GM12878 (cell line): ENCODE data around the gene ZC3H8. TPM values are rescaled to one million over a fixed set of nuclear protein-coding genes. Genes with fewer than 3 reads are reported as not detected.
"Not testable (repeated sequence)": the region's sequence is repeated elsewhere in the genome, so short reads cannot be mapped to it uniquely, and the experiment has no call there.

Experiments used
- ATAC-seq: fragments of 200-7000 bp; cut with Tn5 transposase; 3 replicates; pipeline ENCODE4 v1.9.1; 2020; ENCODE audit warnings: mild to moderate bottlenecking, moderate library complexity
- BruUV-seq: library from RNA; stranded (reverse); fragments of 400-500 nt; replicated peaks from 2 replicates; lab custom pipeline; 2021; lab: Mats Ljungman, UMichigan
- CTCF ChIA-PET: fragments of 300-600 bp; sonication (Branson Sonifier 250); formaldehyde crosslinking; extraction: SDS; loops from one replicate; lab custom pipeline; 2021; ENCODE audit warnings: inconsistent platforms; lab: Yijun Ruan, JAX
- POLR2A ChIA-PET: fragments of 350-600 bp; formaldehyde crosslinking; extraction: SDS; loops from one replicate; lab custom pipeline; 2021; ENCODE audit warnings: inconsistent platforms; lab: Charles Lee
- RAD21 ChIA-PET: fragments of 300-600 bp; sonication (Branson Sonifier 250); formaldehyde crosslinking; loops from one replicate; lab custom pipeline; 2023; ENCODE audit warnings: antibody characterized with exemption; ENCODE audit not compliant: unreplicated experiment; lab: Charles Lee
- SMC1A ChIA-PET: fragments of 300-600 bp; sonication (Branson Sonifier 250); formaldehyde crosslinking; loops from one replicate; lab custom pipeline; 2023; ENCODE audit not compliant: unreplicated experiment, uncharacterized antibody; lab: Charles Lee
- DNase-seq: peaks from one replicate; pipeline ENCODE4 v3.0.0-alpha.2; 2011; ENCODE audit warnings: low read depth, low spot score
- FAIRE-seq: peaks from 3 replicates; lab custom pipeline; 2011; peaks lifted over from hg19 to GRCh38; lab: Jason Lieb, UNC
- H2AFZ ChIP-seq: 2 replicates; pipeline ENCODE4 v1.6.0; 2011; ENCODE audit warnings: low read depth, low read length, control low read depth; ENCODE audit not compliant: control insufficient read depth
- H3K27ac ChIP-seq: 2 replicates; pipeline ENCODE4 v1.5.1; 2011; ENCODE audit warnings: control low read depth; ENCODE audit not compliant: control insufficient read depth, insufficient read depth
- H3K27me3 ChIP-seq, 2 experiments: replicated peaks in 1 of 2; 2 replicates each; pipeline versions ENCODE4 v1.6.0 to v1.6.1; 2011; ENCODE audit warnings: low read length in 1 of 2; ENCODE audit not compliant: control insufficient read depth in 2 of 2, insufficient read depth in 2 of 2
- H3K36me3 ChIP-seq, 2 experiments: 2 replicates each; pipeline ENCODE4 v1.5.1; 2011; ENCODE audit warnings: low read length in 1 of 2; ENCODE audit not compliant: control insufficient read depth in 2 of 2, insufficient read depth in 2 of 2
- H3K4me1 ChIP-seq: 2 replicates; pipeline ENCODE4 v1.6.1; 2011; ENCODE audit warnings: mild to moderate bottlenecking, low read length, moderate library complexity, mixed read lengths; ENCODE audit not compliant: control insufficient read depth, insufficient read depth
- H3K4me2 ChIP-seq: 2 replicates; pipeline ENCODE4 v1.6.0; 2011; ENCODE audit warnings: control low read depth; ENCODE audit not compliant: control insufficient read depth, insufficient read depth
- H3K4me3 ChIP-seq: fragments of 200-600 bp; sonication (generic); 2 replicates; pipeline ENCODE4 v1.5.1; 2016
- H3K79me2 ChIP-seq: 2 replicates; pipeline ENCODE4 v1.6.0; 2011; ENCODE audit warnings: low read length; ENCODE audit not compliant: control insufficient read depth, insufficient read depth
- H3K9ac ChIP-seq: 2 replicates; pipeline ENCODE4 v1.8.0; 2011; ENCODE audit warnings: low read length, control low read depth, mixed read lengths; ENCODE audit not compliant: control insufficient read depth, insufficient read depth
- H3K9me3 ChIP-seq: replicated peaks from 3 replicates; pipeline ENCODE4 v1.5.1; 2011; ENCODE audit warnings: mild to moderate bottlenecking, low read length; ENCODE audit not compliant: control insufficient read depth, insufficient read depth
- H4K20me1 ChIP-seq: 2 replicates; pipeline ENCODE4 v1.6.0; 2011; ENCODE audit not compliant: control insufficient read depth, insufficient read depth
- NFXL1 ChIP-seq: fragments of 450-650 bp; IDR thresholded peaks from 2 replicates; pipeline ENCODE4 v1.6.1; 2017; ENCODE audit warnings: antibody characterized with exemption, mild to moderate bottlenecking, borderline replicate concordance
- POLR2AphosphoS2 ChIP-seq: IDR thresholded peaks from 2 replicates; pipeline ENCODE4 v1.6.1; 2011; ENCODE audit warnings: low read depth, mild to moderate bottlenecking, low read length, improper control_type of control experiment, moderate library complexity
- SIX5 ChIP-seq: IDR thresholded peaks from 2 replicates; pipeline ENCODE4 v1.6.1; 2011; ENCODE audit warnings: mild to moderate bottlenecking, low read depth, low read length, moderate library complexity; ENCODE audit not compliant: severe bottlenecking
- SUZ12 ChIP-seq: fragments of 200-600 bp; sonication (generic); IDR thresholded peaks from one replicate; pipeline ENCODE4 v1.6.1; 2018; ENCODE audit warnings: antibody characterized with exemption, mild to moderate bottlenecking; ENCODE audit not compliant: unreplicated experiment
- ZBTB40 ChIP-seq: fragments of 450-650 bp; IDR thresholded peaks from 2 replicates; pipeline ENCODE4 v1.6.1; 2016; ENCODE audit warnings: mild to moderate bottlenecking, moderate library complexity, borderline replicate concordance
- WGBS: methylation state at CpG from one replicate; pipeline ENCODE4 v1.1.6; 2016; ENCODE audit warnings: low lambda C conversion rate; ENCODE audit not compliant: insufficient replicate concordance, insufficient coverage; ENCODE audit errors: missing lambda C conversion rate; 5-methylcytosine and 5-hydroxymethylcytosine counted together
- in situ Hi-C: fragments of 300-500 bp; cut with MboI; formaldehyde crosslinking; loops from 9 replicates; pipeline ENCODE4 v1.14.3; 2018; ENCODE audit warnings: mixed read lengths
- intact Hi-C: fragments of 100-400 bp; cut with micrococcal nuclease; formaldehyde crosslinking; loops from one replicate; pipeline ENCODE4 v1.14.2; 2022; ENCODE audit not compliant: unreplicated experiment
- polyA plus RNA-seq, 11 experiments: library from polyadenylated mRNA; depleted of rRNA in 4 of 11; unstranded in 6 of 11; stranded (reverse) in 5 of 11; fragments of >200 nt; fragmentation: Nextera tagmentation in 4 of 11; fragmentation: Illumina TruSeq in 1 of 11; extraction: Ambion mirVana in 4 of 11; extraction: Trizol in 1 of 11; gene quantifications; 1 replicate in 1 of 11; 2 replicates in 10 of 11; pipeline versions ENCODE4 v1.2.1 to v1.2.3, GENCODE V29; 2011 to 2016; ENCODE audit warnings: inconsistent platforms in 2 of 11, missing spikeins in 2 of 11, low read depth in 1 of 11
- total RNA-seq, 4 experiments: library from RNA; depleted of rRNA in 3 of 4; stranded (reverse); fragments of >200 nt in 3 of 4; fragmentation: Illumina TruSeq in 1 of 4; extraction: Trizol in 1 of 4; gene quantifications; 2 replicates each; pipeline versions ENCODE4 v1.2.1 to v1.2.3, GENCODE V29; 2013 to 2021

The ZC3H8 gene
- total and polyA plus RNA-seq, 10 of the 15 experiments (the other 5 are each of a cell fraction or from before 2014, with no cell fraction given), result 9.9 to 28.4 (median 19.5) TPM

DNA sequence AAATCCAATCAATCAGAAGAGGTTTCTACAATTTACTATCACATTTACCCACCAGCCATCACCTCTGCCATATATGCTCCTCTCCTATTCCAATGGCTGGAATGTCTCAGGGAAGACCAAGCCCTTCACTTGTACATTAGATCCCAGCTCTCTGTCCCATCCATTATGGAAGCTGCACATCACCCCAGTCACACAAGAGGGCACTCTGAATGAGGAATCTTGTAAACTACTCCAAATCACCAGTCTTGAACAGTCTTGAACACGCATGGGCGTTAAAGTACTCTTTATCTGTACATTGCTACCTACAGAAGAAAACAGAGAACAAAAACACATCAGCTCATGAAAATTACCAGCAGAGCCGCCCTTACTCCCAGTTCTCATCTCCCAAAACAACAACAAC lies 38.7 kb downstream of the ZC3H8 start (continued):
- TF ChIP-seq SIX5 (no peak), NFXL1 (no peak), POLR2AphosphoS2 (no peak), SUZ12 (no peak)

- H3K36me3 ChIP-seq, DNase-seq, ATAC-seq, H3K4me1 ChIP-seq, FAIRE-seq, RAD21 ChIA-PET, SMC1A ChIA-PET, POLR2A ChIA-PET, in situ Hi-C loops, H3K27ac ChIP-seq, H3K4me2 ChIP-seq, H2AFZ ChIP-seq, H4K20me1 ChIP-seq, CTCF ChIA-PET, H3K27me3 ChIP-seq, H3K4me3 ChIP-seq, BruUV-seq, H3K9ac ChIP-seq, intact Hi-C loops, H3K79me2 ChIP-seq, H3K9me3 ChIP-seq: not testable (repeated sequence)
- 92% methylated on average over 3 of the region's 3 CpGs for WGBS
- TF ChIP-seq ZBTB40, result peak; percentile 52
These were observed 46.9 kb downstream of the ZC3H8 start for GRCh38 chr2:112207905-112208304.
